Measurements from ENCODE around the gene MRE11. TPM values are rescaled to one million over a fixed set of nuclear protein-coding genes. Genes with fewer than 3 reads are reported as not detected.

Gene MRE11
- total RNA-seq, 6 experiments from 2014 or later: 4.5 to 7.7 (median 5.0) TPM

GRCh38 chr11:94450048-94450447 is 43.6 kb downstream of the MRE11 start:
- Histone ChIP-seq H3K36me3 (peaks cover 0 to 4% (median 0%) of the 10 kb centered on the region in 4 donors), H3K4me3 (no peak overlapping the region), H3K27me3 (no peaks in the 10 kb centered on the region), H3K27ac (no peak overlapping the region), H3K4me1 (peaks cover 0 to 8% (median 2%) of the 10 kb centered on the region in 4 donors), H3K9me3 (no peaks in the 10 kb centered on the region)
- ATAC-seq (peak in 1 of 4 donors; percentile 9), DNase-seq (no peak)
- 74% methylated on average over 3 of the region's 3 CpGs for WGBS (ENCODE audit: insufficient coverage, low coverage, low lambda C conversion rate, missing lambda C conversion rate)
- intact Hi-C loops (cut with DNase I): no loop called here
- TF ChIP-seq, protein P1, sequence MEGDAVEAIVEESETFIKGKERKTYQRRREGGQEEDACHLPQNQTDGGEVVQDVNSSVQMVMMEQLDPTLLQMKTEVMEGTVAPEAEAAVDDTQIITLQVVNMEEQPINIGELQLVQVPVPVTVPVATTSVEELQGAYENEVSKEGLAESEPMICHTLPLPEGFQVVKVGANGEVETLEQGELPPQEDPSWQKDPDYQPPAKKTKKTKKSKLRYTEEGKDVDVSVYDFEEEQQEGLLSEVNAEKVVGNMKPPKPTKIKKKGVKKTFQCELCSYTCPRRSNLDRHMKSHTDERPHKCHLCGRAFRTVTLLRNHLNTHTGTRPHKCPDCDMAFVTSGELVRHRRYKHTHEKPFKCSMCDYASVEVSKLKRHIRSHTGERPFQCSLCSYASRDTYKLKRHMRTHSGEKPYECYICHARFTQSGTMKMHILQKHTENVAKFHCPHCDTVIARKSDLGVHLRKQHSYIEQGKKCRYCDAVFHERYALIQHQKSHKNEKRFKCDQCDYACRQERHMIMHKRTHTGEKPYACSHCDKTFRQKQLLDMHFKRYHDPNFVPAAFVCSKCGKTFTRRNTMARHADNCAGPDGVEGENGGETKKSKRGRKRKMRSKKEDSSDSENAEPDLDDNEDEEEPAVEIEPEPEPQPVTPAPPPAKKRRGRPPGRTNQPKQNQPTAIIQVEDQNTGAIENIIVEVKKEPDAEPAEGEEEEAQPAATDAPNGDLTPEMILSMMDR (IDR thresholded peaks at IDR 0.05): no peak
- TF ChIP-seq POLR2A (IDR thresholded peaks at IDR 0.05): no peak

DNA sequence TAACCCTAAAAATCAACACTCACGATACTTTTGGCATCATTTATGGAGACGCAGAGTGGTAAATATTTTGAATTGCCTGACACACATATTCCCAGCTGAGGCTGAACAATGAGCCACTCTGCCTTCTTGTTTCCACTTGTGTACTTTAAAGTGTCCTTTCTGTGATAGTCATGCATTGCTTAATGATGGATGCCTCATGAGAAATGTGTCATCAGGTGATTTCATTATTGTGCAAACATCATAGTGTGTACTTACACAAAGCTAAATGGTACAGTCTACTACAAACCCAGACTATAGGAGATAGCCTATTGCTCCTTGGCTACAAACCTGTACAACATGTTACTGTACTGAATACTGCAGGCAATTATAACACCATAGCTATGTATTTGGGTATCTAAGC is 44.2 kb downstream of the MRE11 start:
- H3K36me3 ChIP-seq: peaks cover 0 to 4% (median 0%) of the 10 kb centered on the region in 4 donors
- TF ChIP-seq, protein P1 (IDR thresholded peaks at IDR 0.05): no peak
- no peak for TF ChIP-seq POLR2A (IDR thresholded peaks at IDR 0.05)
- intact Hi-C loops (cut with DNase I): no loop called here
- DNase-seq (no peak), ATAC-seq (peak; percentile 79 to 98 (median 85))
- H3K27me3 ChIP-seq: no peaks in the 10 kb centered on the region
- H3K27ac ChIP-seq: no peak overlapping the region
- no peaks in the 10 kb centered on the region for H3K9me3 ChIP-seq
- H3K4me3 ChIP-seq: no peak overlapping the region
- WGBS (ENCODE audit: insufficient coverage, low coverage, low lambda C conversion rate, missing lambda C conversion rate): 12% methylated on average over 2 of the region's 2 CpGs
- peaks cover 0 to 8% (median 2%) of the 10 kb centered on the region in 4 donors for H3K4me1 ChIP-seq

- 21% methylated on average over 1 of the region's 1 CpG for WGBS (ENCODE audit: insufficient coverage, low coverage, low lambda C conversion rate, missing lambda C conversion rate)
- intact Hi-C loops (cut with DNase I): no loop called here
Observed at GRCh38 chr11:94449029-94449428, 44.6 kb downstream of the MRE11 start.

GRCh38 chr11:94447149-94447548 is 46.5 kb downstream of the MRE11 start:
- Histone ChIP-seq H3K4me3 (no peak overlapping the region), H3K27me3 (no peaks in the 10 kb centered on the region), H3K27ac (no peak overlapping the region), H3K9me3 (no peaks in the 10 kb centered on the region), H3K4me1 (peaks cover 0 to 8% (median 2%) of the 10 kb centered on the region in 4 donors), H3K36me3 (peaks cover 0 to 4% (median 0%) of the 10 kb centered on the region in 4 donors)
- TF ChIP-seq, protein P1 (IDR thresholded peaks at IDR 0.05): no peak
- no peak for TF ChIP-seq POLR2A (IDR thresholded peaks at IDR 0.05)
- intact Hi-C loops (cut with DNase I): no loop called here
- 90% methylated on average over 4 of the region's 4 CpGs for WGBS (ENCODE audit: insufficient coverage, low coverage, low lambda C conversion rate, missing lambda C conversion rate)
- ATAC-seq: no peak
- DNase-seq: no peak

More at GRCh38 chr11:94449029-94449428, 44.6 kb downstream of the MRE11 start:
- peaks cover 0 to 8% (median 2%) of the 10 kb centered on the region in 4 donors for H3K4me1 ChIP-seq
- H3K9me3 ChIP-seq: no peaks in the 10 kb centered on the region
- no peak overlapping the region for H3K27ac ChIP-seq
- no peak overlapping the region for H3K4me3 ChIP-seq
- DNase-seq (no peak), ATAC-seq (peak in 1 of 4 donors; percentile 56)
- TF ChIP-seq, protein P1 (IDR thresholded peaks at IDR 0.05): no peak
- TF ChIP-seq POLR2A (IDR thresholded peaks at IDR 0.05): no peak
- H3K36me3 ChIP-seq: peaks cover 0 to 4% (median 0%) of the 10 kb centered on the region in 4 donors
- H3K27me3 ChIP-seq: no peaks in the 10 kb centered on the region

All from right lobe of liver (tissue), 6 donors.